ENCODE results near the gene ECT2L. TPM values are rescaled to one million over a fixed set of nuclear protein-coding genes. Genes with fewer than 3 reads are reported as not detected.

ECT2L gene
- total RNA-seq, 4 donors from 2014 or later: 0.17 to 0.42 (median 0.21) TPM

- no peak for DNase-seq (ENCODE audit: extremely low spot score)
- Histone ChIP-seq H3K36me3 (peaks cover 15 to 82% (median 56%) of the 10 kb centered on the region in 4 donors), H3K27me3 (no peaks in the 10 kb centered on the region), H3K4me1 (peaks cover 9 to 27% (median 19%) of the 10 kb centered on the region in 4 donors), H3K27ac (replicated peaks in 1 of 4) (peak overlapping the region in 1 of 4 donors; percentile 15), H3K4me3 (no peak overlapping the region), H3K9me3 (no peaks in the 10 kb centered on the region)
- TF ChIP-seq POLR2AphosphoS5 (IDR thresholded peaks at IDR 0.05): no peak
- TF ChIP-seq EP300 (IDR thresholded peaks at IDR 0.05): no peak
- TF ChIP-seq CTCF (IDR thresholded peaks at IDR 0.05): no peak
- no peak for TF ChIP-seq POLR2A (IDR thresholded peaks at IDR 0.05; ENCODE audit: low read depth)
- intact Hi-C loops (cut with DNase I): no loop called here
- 94% methylated on average over 1 of the region's 1 CpG for WGBS
Measured at GRCh38 chr6:138787138-138787537, 8.7 kb upstream of the ECT2L start.

DNA sequence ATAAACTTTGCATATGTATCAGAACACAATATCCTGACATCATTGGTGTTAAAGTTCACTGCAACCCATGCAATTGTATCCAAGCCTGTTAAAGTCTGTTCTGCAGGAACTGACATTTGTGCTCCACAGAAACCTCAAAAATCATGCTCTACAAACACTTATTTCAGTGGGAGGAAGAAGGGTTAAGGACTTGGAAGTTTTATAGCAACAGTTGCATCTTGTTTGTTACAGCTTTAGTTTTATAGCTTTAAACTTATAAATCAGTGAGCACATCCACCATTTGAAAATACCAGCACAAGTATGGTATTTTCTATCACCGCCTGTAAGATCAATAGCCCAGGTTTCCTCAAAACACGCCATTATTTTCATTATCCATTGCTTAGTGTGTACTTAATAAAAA lies 884 bp downstream of the ECT2L start:
- TF ChIP-seq EP300 (IDR thresholded peaks at IDR 0.05): no peak
- TF ChIP-seq CTCF (IDR thresholded peaks at IDR 0.05): no peak
- no peak for TF ChIP-seq POLR2AphosphoS5 (IDR thresholded peaks at IDR 0.05)
- TF ChIP-seq POLR2A (IDR thresholded peaks at IDR 0.05; ENCODE audit: low read depth): no peak
- no peak for DNase-seq (ENCODE audit: extremely low spot score)
- intact Hi-C loops (cut with DNase I): no loop called here
- no peaks in the 10 kb centered on the region for H3K9me3 ChIP-seq
- no peaks in the 10 kb centered on the region for H3K27me3 ChIP-seq
- peaks cover 0 to 17% (median 5%) of the 10 kb centered on the region in 4 donors for H3K36me3 ChIP-seq
- WGBS: 93% methylated on average over 2 of the region's 2 CpGs
- peaks cover 0 to 22% (median 17%) of the 10 kb centered on the region in 4 donors for H3K4me1 ChIP-seq
- H3K27ac ChIP-seq (replicated peaks in 1 of 4): peak overlapping the region in 3 of 4 donors; percentile 77 to 83 (median 80)
- H3K4me3 ChIP-seq: peak overlapping the region; percentile 49 to 61 (median 56)

DNA sequence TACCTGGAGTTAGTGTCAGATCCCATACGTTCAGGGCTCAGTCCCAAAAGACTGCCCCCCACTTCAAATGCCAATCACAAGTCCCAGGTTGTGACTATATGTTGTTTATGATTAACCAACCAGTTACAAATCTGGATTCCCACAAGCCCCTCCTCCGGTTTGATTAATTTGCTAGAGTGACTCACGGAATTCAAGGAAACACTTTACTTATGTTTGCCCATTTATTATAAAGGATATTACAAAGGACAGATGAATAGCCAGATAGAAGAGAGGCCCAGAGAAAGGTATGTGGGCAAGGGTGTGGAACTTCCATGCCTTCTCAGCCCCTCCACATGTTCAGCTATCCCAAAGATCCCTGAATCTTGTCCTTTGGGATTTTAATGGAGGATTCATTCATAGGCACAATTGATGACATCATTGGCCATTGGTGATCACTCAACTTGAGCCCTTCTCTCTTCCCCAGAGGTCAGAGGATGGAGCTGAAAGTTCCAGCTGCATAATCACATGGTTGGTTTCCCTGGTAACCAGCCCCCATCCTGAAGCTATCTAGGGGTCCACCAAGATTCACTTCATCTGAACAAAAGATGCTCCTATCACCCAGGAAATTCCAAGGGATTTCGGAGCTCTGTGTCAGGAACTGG lies 2.0 kb downstream of the ECT2L start:
- intact Hi-C loops (cut with DNase I): no loop called here

DNA sequence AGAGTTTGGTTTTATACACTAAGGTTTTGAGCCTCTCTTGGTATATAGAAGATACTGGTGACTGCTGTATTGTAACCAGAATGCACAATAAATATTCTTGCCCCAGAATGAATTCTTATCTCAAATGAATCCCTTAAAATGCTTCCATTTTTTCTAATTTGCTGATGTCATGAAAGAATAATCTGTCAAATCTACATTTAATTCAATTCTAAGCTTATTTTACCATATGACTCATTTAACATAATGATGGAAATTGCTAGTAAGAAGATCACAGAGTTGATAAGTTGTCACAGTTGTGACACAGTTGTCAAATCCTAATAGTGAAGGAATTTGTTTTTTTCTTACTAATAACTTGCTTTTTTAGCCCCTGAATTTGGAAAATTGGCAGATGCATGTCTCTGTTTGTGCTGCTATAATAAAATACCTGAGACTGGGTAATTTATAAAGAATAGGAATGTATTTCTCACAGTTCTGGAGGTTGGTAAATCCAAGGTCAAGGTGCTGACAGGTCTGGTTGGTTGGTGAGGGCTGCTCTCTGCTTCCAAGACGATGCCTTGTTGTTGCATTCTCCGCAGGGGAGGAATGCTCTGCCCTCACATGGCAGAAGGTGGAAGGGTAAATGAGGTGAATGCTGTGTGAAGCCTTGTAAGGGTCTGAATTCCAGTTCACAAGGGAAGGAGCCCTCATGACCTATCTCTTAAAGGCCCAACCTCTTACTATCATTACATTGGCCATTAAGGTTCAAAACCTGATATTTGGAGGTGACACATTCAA lies 4.7 kb downstream of the ECT2L start:
- intact Hi-C loops (cut with DNase I): no loop called here

More for the DNA sequence above, 2.0 kb downstream of the ECT2L start:
- H3K27me3 ChIP-seq: no peaks in the 10 kb centered on the region
- TF ChIP-seq POLR2A (IDR thresholded peaks at IDR 0.05; ENCODE audit: low read depth) (no peak), POLR2AphosphoS5 (IDR thresholded peaks at IDR 0.05) (no peak), CTCF (IDR thresholded peaks at IDR 0.05) (no peak), EP300 (IDR thresholded peaks at IDR 0.05) (no peak)
- no peak overlapping the region for H3K27ac ChIP-seq (replicated peaks in 1 of 4)
- H3K4me3 ChIP-seq: no peak overlapping the region
- peaks cover 0 to 25% (median 17%) of the 10 kb centered on the region in 4 donors for H3K4me1 ChIP-seq
- H3K9me3 ChIP-seq: no peaks in the 10 kb centered on the region
- peaks cover 0 to 6% (median under 1%) of the 10 kb centered on the region in 4 donors for H3K36me3 ChIP-seq
- 88% methylated on average over 4 of the region's 4 CpGs for WGBS
- DNase-seq (ENCODE audit: extremely low spot score): no peak

More for the DNA sequence above, 4.7 kb downstream of the ECT2L start:
- Histone ChIP-seq H3K9me3 (no peaks in the 10 kb centered on the region), H3K4me3 (no peak overlapping the region), H3K27me3 (no peaks in the 10 kb centered on the region), H3K36me3 (no peaks in the 10 kb centered on the region), H3K27ac (replicated peaks in 1 of 4) (no peak overlapping the region), H3K4me1 (peaks cover 0 to 37% (median 29%) of the 10 kb centered on the region in 4 donors)
- DNase-seq (ENCODE audit: extremely low spot score): no peak
- no peak for TF ChIP-seq POLR2A (IDR thresholded peaks at IDR 0.05; ENCODE audit: low read depth)
- TF ChIP-seq CTCF (IDR thresholded peaks at IDR 0.05): no peak
- TF ChIP-seq POLR2AphosphoS5 (IDR thresholded peaks at IDR 0.05): no peak
- TF ChIP-seq EP300 (IDR thresholded peaks at IDR 0.05): no peak
- 91% methylated on average over 2 of the region's 2 CpGs for WGBS

Measured in esophagus muscularis mucosa (tissue), 4 donors.